ENCODE data around the gene GET4.

DNA sequence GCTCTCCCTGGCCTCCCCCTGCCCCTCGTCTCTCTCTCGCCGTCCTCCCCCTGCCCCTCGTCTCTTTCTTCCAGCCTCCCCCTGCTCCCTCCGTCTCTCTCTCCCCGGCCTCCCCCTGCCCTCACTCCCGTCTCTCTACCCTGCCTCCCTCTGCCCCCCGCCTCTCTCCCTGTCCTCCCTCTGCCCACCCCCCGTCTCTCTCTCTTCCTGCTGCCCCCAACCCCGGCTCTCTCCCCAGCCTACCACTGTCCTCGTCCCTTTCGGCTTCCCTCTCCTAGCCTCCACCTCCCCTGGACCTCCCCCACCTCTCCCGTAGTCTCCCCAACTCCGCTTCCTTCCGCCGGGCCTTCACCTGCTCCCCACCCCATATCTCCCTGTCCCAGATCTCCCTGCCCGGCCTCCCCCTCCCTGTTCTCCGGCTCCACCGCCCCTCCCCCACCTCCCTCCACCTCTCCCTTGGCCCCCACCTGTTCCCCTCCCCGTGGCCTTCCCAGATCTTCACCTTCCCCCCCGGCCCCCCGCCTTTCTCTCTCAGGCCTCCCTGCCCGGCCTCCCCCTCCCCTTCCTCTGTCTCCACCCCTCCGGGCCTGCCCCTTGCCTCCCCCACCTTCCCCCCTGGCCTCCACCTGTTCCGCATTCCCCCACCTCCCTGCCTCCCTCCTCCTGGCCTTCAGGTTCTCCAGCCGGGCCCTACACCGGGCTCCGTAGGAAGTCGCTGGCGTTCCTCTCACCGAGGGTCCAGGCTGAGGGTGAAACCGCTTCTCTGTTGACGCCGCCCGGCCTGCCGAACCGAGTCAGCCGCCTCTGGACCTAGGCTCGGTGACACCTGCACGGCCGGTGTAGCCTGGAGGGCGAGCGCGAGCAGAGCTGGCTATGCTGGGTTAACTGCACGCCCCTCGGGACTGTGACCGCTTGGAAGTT is 1.2 kb downstream of the GET4 start:
- TF ChIP-seq, protein P1, sequence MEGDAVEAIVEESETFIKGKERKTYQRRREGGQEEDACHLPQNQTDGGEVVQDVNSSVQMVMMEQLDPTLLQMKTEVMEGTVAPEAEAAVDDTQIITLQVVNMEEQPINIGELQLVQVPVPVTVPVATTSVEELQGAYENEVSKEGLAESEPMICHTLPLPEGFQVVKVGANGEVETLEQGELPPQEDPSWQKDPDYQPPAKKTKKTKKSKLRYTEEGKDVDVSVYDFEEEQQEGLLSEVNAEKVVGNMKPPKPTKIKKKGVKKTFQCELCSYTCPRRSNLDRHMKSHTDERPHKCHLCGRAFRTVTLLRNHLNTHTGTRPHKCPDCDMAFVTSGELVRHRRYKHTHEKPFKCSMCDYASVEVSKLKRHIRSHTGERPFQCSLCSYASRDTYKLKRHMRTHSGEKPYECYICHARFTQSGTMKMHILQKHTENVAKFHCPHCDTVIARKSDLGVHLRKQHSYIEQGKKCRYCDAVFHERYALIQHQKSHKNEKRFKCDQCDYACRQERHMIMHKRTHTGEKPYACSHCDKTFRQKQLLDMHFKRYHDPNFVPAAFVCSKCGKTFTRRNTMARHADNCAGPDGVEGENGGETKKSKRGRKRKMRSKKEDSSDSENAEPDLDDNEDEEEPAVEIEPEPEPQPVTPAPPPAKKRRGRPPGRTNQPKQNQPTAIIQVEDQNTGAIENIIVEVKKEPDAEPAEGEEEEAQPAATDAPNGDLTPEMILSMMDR (conservative IDR thresholded peaks at IDR 0.05): no peak
- TF ChIP-seq ZFX (IDR thresholded peaks at IDR 0.05): no peak

Measured in C4-2B (cell line).